ENCODE results near the gene VSTM2B.

The VSTM2B gene

GRCh38 chr19:29507081-29507860, 18.5 kb upstream of the VSTM2B start:
- no peak overlapping the region for H2AFZ ChIP-seq
- H3K9me3 ChIP-seq (ENCODE audit: control insufficient read depth, low read length): no peaks in the 10 kb centered on the region
- no peak overlapping the region for H3K4me2 ChIP-seq (ENCODE audit: low read length)
- no peak overlapping the region for H3K9ac ChIP-seq
- H3K27ac ChIP-seq: no peak overlapping the region
- no peaks in the 10 kb centered on the region for H3K79me2 ChIP-seq
- H3K36me3 ChIP-seq (ENCODE audit: control insufficient read depth, insufficient read depth, low read length): no peaks in the 10 kb centered on the region
- H3K4me1 ChIP-seq: no peaks in the 10 kb centered on the region
- no peak for TF ChIP-seq CTCF (IDR thresholded peaks at IDR 0.05)
- H3K4me3 ChIP-seq (ENCODE audit: low read depth, low read length): no peak overlapping the region
- no peaks in the 10 kb centered on the region for H3K27me3 ChIP-seq (ENCODE audit: control insufficient read depth, insufficient read depth, low read length)

- no peaks in the 10 kb centered on the region for H3K27me3 ChIP-seq (ENCODE audit: control insufficient read depth, insufficient read depth, low read length)
These were observed 17.6 kb upstream of the VSTM2B start for GRCh38 chr19:29508181-29508580.

GRCh38 chr19:29509456-29509855, 16.3 kb upstream of the VSTM2B start:
- no peaks in the 10 kb centered on the region for H3K36me3 ChIP-seq (ENCODE audit: control insufficient read depth, insufficient read depth, low read length)
- no peak overlapping the region for H3K4me2 ChIP-seq (ENCODE audit: low read length)
- H3K9ac ChIP-seq: no peak overlapping the region
- no peak for TF ChIP-seq CTCF (IDR thresholded peaks at IDR 0.05)
- no peak overlapping the region for H3K27ac ChIP-seq
- no peaks in the 10 kb centered on the region for H3K27me3 ChIP-seq (ENCODE audit: control insufficient read depth, insufficient read depth, low read length)
- no peaks in the 10 kb centered on the region for H3K4me1 ChIP-seq
- no peak overlapping the region for H2AFZ ChIP-seq
- no peak overlapping the region for H3K4me3 ChIP-seq (ENCODE audit: low read depth, low read length)
- no peaks in the 10 kb centered on the region for H3K79me2 ChIP-seq
- H3K9me3 ChIP-seq (ENCODE audit: control insufficient read depth, low read length): no peaks in the 10 kb centered on the region

More at GRCh38 chr19:29508181-29508580, 17.6 kb upstream of the VSTM2B start:
- Histone ChIP-seq H2AFZ (no peak overlapping the region), H3K36me3 (ENCODE audit: control insufficient read depth, insufficient read depth, low read length) (no peaks in the 10 kb centered on the region), H3K27ac (no peak overlapping the region), H3K4me2 (ENCODE audit: low read length) (no peak overlapping the region), H3K4me1 (no peaks in the 10 kb centered on the region), H3K79me2 (no peaks in the 10 kb centered on the region), H3K4me3 (ENCODE audit: low read depth, low read length) (no peak overlapping the region), H3K9me3 (ENCODE audit: control insufficient read depth, low read length) (no peaks in the 10 kb centered on the region), H3K9ac (no peak overlapping the region)
- TF ChIP-seq CTCF (IDR thresholded peaks at IDR 0.05): no peak

- no peak for TF ChIP-seq CTCF (IDR thresholded peaks at IDR 0.05)
- Histone ChIP-seq H3K4me2 (ENCODE audit: low read length) (no peak overlapping the region), H3K4me1 (no peaks in the 10 kb centered on the region), H3K79me2 (no peaks in the 10 kb centered on the region), H3K4me3 (ENCODE audit: low read depth, low read length) (no peak overlapping the region), H2AFZ (no peak overlapping the region), H3K27ac (no peak overlapping the region), H3K36me3 (ENCODE audit: control insufficient read depth, insufficient read depth, low read length) (no peaks in the 10 kb centered on the region), H3K9ac (no peak overlapping the region), H3K9me3 (ENCODE audit: control insufficient read depth, low read length) (no peaks in the 10 kb centered on the region), H3K27me3 (ENCODE audit: control insufficient read depth, insufficient read depth, low read length) (no peaks in the 10 kb centered on the region)
These were observed 15.0 kb upstream of the VSTM2B start for GRCh38 chr19:29510701-29511265.

- H3K27ac ChIP-seq: no peak overlapping the region
- no peak for TF ChIP-seq CTCF (IDR thresholded peaks at IDR 0.05)
These were observed 14.0 kb upstream of the VSTM2B start for GRCh38 chr19:29511768-29512167.

More at GRCh38 chr19:29511768-29512167, 14.0 kb upstream of the VSTM2B start:
- Histone ChIP-seq H3K9me3 (ENCODE audit: control insufficient read depth, low read length) (no peaks in the 10 kb centered on the region), H3K9ac (no peak overlapping the region), H3K4me1 (no peaks in the 10 kb centered on the region), H3K4me3 (ENCODE audit: low read depth, low read length) (no peak overlapping the region), H3K27me3 (ENCODE audit: control insufficient read depth, insufficient read depth, low read length) (no peaks in the 10 kb centered on the region), H3K79me2 (no peaks in the 10 kb centered on the region), H3K4me2 (ENCODE audit: low read length) (no peak overlapping the region), H3K36me3 (ENCODE audit: control insufficient read depth, insufficient read depth, low read length) (no peaks in the 10 kb centered on the region), H2AFZ (no peak overlapping the region)
